SHP77 treated with DMSO at 0.1 percent for 48 hours (cell line): ENCODE data around the gene LAMP1.
A peak's percentile ranks its signal among the peaks of the same experiment; 100 is the strongest.
"Not testable (repeated sequence)": the region's sequence is repeated elsewhere in the genome, so short reads cannot be mapped to it uniquely, and the experiment has no call there.

Experiments used
- DNase-seq: peaks from one replicate; lab custom pipeline; 2025; lab: John Stamatoyannopoulos, UW

The LAMP1 gene

DNA sequence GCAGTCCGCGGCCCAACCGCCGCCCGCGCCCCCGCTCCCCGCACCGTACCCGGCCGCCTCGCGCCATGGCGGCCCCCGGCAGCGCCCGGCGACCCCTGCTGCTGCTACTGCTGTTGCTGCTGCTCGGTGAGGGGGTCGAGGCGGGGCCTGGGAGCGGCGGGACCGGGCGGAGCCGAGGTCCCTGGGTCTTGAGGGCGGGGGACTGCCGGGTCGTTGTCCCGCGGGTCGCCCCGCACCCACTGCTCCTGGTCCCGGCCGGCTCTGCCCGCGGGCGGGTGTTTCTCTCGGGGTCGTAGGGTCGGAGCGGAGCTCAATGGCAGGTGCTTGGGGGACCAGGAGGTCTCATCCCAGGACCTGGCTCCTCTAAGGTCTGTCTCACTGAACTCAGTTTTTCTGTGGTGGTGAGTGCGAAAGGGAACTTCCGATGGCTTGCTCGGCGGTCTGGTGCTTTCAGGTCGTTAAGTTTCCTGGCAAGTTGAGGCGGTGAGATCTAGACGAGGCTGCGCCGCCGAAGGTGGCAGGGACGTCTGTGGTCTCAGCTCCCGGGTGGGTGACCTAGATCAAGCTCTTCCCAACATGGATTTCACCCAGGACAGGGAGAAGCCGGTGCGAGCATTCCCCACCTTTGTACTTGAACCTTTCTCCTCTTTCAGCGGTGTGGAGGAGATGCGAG is 467 bp downstream of the LAMP1 start:
- DNase-seq: no peak

DNA sequence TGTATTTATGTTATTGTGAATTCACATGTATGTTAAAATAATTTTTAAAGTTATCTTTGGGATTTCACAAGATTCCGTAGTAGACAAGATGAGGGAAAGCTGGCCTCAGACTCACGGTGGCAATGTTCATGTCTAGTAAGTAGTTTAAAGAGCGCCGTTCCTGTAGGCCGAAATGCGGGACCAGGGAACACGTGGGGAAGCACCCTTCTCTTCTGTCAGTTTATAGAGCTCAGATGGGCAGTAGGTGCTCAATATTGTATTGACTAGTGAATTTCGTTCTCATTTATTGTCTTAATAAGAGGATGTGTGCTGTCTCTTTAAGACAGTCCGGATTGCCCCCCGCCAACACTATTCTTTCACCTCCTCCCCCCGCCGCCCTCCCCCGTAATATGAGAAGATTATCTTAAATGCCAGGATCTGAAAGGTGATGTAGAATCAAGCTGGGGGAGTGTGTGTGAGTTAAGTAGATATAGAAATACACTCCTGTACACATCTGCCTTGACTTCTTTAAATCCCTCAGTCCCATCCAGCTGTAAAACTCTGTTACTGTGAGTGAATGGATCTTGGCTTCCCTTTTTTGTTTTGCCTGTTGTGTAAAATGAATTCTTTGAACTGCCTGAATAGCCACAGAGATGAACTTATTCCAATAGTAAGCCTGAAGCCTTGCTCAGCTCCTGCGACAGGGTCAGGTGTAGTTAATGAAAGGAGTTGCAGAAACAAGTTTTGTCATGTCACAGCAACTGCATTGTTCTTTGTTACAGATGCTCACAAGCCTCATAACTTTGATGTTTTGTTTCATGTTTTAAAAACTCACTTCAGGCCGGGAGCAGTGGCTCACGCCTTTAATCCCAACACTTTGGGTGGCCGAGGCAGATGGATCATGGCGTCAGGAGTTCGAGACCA is 1.3 kb downstream of the LAMP1 start:
- DNase-seq: no peak

GRCh38 chr13:113299951-113300350 is 2.9 kb downstream of the LAMP1 start:
- DNase-seq: no peak

DNA sequence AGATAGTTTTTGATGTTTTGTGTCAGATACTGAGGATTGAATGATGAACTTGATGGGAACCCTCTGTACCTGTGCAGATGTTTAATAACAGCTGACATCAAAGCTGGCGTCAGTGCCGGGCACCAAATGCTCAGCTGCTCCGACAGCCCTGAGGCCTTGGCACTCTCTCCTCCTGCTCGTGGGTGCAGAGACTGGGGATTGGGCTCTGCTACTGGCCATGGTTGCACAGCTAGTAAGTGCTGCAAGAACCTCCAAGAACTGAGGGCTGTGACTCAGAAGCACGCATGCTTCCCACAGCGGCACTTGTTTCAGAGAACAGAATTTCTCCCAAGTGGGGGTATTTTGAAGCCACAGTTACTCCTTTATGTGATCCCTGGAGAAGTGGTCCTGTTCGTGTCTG is 5.9 kb downstream of the LAMP1 start:
- DNase-seq: no peak

GRCh38 chr13:113304121-113304520 is 7.1 kb downstream of the LAMP1 start:
- no peak for DNase-seq

GRCh38 chr13:113305208-113305607 is 8.2 kb downstream of the LAMP1 start:
- no peak for DNase-seq

- no peak for DNase-seq
Measured at GRCh38 chr13:113307491-113307890, 10.5 kb downstream of the LAMP1 start.

GRCh38 chr13:113309473-113309872 is 12.4 kb downstream of the LAMP1 start:
- no peak for DNase-seq

DNA sequence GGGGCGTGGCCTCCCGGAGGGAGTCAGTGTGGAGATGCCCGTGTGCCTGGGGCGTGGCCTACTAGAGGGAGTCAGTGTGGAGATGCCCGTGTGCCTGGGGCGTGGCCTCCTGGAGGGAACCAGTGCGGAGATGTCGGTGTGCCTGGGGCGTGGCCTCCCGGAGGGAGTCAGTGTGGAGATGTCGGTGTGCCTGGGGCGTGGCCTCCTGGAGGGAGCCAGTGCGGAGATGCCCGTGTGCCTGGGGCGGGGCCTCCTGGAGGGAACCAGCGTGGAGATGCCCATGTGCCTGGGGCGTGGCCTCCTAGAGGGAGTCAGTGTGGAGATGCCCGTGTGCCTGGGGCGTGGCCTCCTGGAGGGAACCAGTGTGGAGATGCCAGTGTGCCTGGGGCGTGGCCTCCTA is 17.1 kb downstream of the LAMP1 start:
- DNase-seq: not testable (repeated sequence)

GRCh38 chr13:113314895-113315470 is 17.9 kb downstream of the LAMP1 start:
- DNase-seq: not testable (repeated sequence)

DNA sequence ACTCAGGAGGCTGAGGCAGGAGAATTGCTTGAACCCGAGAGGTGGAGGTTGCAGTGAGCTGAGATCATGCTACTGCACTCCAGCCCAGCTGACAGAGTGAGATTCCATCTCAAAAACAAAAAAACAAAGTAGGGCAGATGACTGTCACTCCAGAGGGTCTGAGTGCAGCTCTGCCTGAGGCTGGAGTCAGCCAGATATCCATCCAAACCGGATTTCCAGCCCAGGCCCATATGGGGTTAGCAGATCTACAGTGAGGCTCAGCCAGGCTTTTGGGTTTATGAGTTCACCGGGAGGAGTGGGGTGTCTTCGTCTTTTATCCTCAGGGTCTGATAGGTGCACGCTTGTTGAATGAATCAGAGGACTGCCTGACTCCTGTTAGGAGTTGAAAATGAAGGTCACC is 19.0 kb downstream of the LAMP1 start:
- DNase-seq: no peak

DNA sequence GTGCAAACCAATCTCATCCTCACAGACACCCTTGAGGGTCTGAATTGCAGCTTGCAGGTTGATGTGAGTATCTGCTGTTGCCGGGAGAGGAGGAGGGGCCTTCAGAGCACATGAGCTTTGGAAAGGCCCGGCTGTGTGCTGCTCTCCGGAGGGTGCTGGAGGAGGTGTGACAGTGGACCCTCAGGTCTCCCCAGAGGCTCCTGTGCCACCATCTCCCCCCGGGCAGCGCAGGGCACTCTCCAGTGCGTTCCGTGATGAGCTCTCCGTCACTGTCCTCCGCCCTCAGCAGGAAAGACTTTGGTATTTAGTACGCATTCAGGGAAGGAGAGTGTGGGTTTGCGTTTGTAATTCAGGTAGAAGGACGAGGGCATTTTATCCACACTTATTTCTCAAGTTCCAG is 20.0 kb downstream of the LAMP1 start:
- no peak for DNase-seq

DNA sequence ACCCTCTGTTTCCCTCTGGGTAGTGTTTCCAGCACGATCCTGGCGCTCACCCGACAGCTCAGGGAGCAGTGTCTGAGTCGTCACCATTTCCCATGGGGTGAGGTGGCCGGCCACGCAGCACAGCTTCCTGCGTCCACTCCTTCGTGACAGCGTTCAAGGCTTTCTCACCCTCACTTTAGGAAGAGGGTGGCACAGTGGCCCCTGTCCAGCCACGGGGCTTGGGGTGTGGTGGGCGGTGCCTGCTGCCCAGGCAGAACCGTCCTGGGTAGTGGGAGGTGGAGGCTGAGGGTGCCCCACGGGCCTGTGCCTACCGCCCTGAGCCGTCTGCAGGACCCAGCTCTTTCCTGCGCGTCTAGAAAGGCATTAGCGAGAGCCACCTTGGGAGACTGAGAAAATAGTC is 21.9 kb downstream of the LAMP1 start:
- DNase-seq: no peak

- no peak for DNase-seq
Measured at GRCh38 chr13:113319371-113319770, 22.3 kb downstream of the LAMP1 start.

GRCh38 chr13:113320226-113320875 is 23.3 kb downstream of the LAMP1 start:
- DNase-seq: no peak

GRCh38 chr13:113321546-113321945 is 24.5 kb downstream of the LAMP1 start:
- DNase-seq: no peak

GRCh38 chr13:113322043-113322461 is 25.0 kb downstream of the LAMP1 start:
- no peak for DNase-seq

- no peak for DNase-seq
Measured at GRCh38 chr13:113322890-113323651, 26.0 kb downstream of the LAMP1 start.

- DNase-seq: no peak
Measured at GRCh38 chr13:113323869-113324268, 26.8 kb downstream of the LAMP1 start.

DNA sequence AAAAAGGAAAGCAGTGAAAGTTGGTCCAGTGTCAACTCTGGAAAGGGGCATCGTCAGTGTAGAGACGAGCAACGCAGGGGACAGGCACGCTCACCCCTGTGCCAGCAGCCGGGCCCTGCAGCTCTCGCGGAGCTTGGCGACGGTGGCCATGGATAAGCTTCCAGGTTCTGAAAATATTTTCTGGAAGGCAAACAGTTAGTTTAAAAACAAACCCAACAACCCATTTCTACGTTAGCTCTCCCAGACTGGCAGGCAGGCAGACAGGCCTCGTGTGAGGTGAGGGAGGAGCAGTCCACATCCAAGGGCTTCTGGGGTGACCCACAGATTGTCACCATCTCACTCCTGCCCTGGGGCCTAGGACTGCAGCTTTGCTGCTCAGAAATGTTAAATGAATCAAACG is 27.4 kb downstream of the LAMP1 start:
- no peak for DNase-seq

- no peak for DNase-seq
Measured at GRCh38 chr13:113325779-113326178, 28.7 kb downstream of the LAMP1 start.

DNA sequence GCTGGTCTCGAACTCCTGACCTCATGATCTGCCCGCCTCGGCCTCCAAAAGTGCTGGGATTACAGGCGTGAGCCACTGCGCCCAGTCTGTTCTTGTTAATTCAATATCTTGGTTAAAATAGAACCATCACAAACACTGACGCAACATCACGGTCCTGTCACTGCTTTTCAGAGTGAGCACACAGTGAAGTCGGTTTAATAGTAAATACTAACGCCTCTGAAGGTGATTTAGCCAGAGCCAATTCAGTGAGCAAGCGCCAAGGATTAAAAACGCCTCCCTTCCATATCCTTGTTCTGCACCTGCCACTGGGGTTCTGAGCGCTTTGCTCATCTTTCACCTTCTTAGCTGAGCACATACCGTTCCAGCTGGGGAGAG is 30.3 kb downstream of the LAMP1 start:
- DNase-seq: peak; percentile 8
